GM23338 (cell line): ENCODE results near the gene SRP54.

ENCODE experiments used
- EZH2 ChIP-seq: fragments of 200-600 bp; sonication (generic); IDR thresholded peaks from one replicate; pipeline ENCODE4 v1.8.0; 2017; ENCODE audit warnings: antibody characterized with exemption, mild to moderate bottlenecking, low read depth; ENCODE audit not compliant: unreplicated experiment
- EZH2phosphoT487 ChIP-seq: fragments of 200-600 bp; sonication (generic); IDR thresholded peaks from one replicate; pipeline ENCODE4 v1.8.1; 2018; ENCODE audit warnings: antibody characterized with exemption; ENCODE audit not compliant: unreplicated experiment
- NANOG ChIP-seq: IDR thresholded peaks from 2 replicates; pipeline ENCODE4 v1.6.1; 2016; ENCODE audit warnings: antibody characterized with exemption, borderline replicate concordance
- POLR2AphosphoS5 ChIP-seq: IDR thresholded peaks from 2 replicates; pipeline ENCODE4 v1.6.1; 2016; ENCODE audit warnings: antibody characterized with exemption, low read depth
- ZNF114 ChIP-seq: fragments of 250-450 bp; sonication (Bioruptor Pico); IDR thresholded peaks from 2 replicates; pipeline ENCODE4 v1.5.0; 2020; ENCODE audit warnings: mild to moderate bottlenecking, moderate library complexity
- TF ChIP-seq, protein P1 (sequence below), 2 experiments: fragments of 200-600 bp in 1 of 2; sonication (generic) in 1 of 2; conservative IDR thresholded peaks; 2 replicates each; pipeline versions ENCODE4 v1.5.1 to v1.6.1; 2016 to 2017; ENCODE audit warnings: antibody characterized with exemption in 2 of 2, low read depth in 2 of 2, mild to moderate bottlenecking in 2 of 2, moderate library complexity in 1 of 2
- TF ChIP-seq, protein P2 (sequence below): fragments of 250-450 bp; sonication (Bioruptor Pico); IDR thresholded peaks from 2 replicates; pipeline ENCODE4 v1.5.0; 2020; ENCODE audit warnings: mild to moderate bottlenecking, moderate library complexity
- TF ChIP-seq, protein P3 (sequence below): IDR thresholded peaks from one replicate; pipeline ENCODE4 v1.6.1; 2018; ENCODE audit warnings: antibody characterized with exemption; ENCODE audit not compliant: unreplicated experiment

- TF ChIP-seq, protein P1, sequence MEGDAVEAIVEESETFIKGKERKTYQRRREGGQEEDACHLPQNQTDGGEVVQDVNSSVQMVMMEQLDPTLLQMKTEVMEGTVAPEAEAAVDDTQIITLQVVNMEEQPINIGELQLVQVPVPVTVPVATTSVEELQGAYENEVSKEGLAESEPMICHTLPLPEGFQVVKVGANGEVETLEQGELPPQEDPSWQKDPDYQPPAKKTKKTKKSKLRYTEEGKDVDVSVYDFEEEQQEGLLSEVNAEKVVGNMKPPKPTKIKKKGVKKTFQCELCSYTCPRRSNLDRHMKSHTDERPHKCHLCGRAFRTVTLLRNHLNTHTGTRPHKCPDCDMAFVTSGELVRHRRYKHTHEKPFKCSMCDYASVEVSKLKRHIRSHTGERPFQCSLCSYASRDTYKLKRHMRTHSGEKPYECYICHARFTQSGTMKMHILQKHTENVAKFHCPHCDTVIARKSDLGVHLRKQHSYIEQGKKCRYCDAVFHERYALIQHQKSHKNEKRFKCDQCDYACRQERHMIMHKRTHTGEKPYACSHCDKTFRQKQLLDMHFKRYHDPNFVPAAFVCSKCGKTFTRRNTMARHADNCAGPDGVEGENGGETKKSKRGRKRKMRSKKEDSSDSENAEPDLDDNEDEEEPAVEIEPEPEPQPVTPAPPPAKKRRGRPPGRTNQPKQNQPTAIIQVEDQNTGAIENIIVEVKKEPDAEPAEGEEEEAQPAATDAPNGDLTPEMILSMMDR (conservative IDR thresholded peaks at IDR 0.05; ENCODE audit: low read depth in 2 of 2), result no peak
- TF ChIP-seq, protein P2, sequence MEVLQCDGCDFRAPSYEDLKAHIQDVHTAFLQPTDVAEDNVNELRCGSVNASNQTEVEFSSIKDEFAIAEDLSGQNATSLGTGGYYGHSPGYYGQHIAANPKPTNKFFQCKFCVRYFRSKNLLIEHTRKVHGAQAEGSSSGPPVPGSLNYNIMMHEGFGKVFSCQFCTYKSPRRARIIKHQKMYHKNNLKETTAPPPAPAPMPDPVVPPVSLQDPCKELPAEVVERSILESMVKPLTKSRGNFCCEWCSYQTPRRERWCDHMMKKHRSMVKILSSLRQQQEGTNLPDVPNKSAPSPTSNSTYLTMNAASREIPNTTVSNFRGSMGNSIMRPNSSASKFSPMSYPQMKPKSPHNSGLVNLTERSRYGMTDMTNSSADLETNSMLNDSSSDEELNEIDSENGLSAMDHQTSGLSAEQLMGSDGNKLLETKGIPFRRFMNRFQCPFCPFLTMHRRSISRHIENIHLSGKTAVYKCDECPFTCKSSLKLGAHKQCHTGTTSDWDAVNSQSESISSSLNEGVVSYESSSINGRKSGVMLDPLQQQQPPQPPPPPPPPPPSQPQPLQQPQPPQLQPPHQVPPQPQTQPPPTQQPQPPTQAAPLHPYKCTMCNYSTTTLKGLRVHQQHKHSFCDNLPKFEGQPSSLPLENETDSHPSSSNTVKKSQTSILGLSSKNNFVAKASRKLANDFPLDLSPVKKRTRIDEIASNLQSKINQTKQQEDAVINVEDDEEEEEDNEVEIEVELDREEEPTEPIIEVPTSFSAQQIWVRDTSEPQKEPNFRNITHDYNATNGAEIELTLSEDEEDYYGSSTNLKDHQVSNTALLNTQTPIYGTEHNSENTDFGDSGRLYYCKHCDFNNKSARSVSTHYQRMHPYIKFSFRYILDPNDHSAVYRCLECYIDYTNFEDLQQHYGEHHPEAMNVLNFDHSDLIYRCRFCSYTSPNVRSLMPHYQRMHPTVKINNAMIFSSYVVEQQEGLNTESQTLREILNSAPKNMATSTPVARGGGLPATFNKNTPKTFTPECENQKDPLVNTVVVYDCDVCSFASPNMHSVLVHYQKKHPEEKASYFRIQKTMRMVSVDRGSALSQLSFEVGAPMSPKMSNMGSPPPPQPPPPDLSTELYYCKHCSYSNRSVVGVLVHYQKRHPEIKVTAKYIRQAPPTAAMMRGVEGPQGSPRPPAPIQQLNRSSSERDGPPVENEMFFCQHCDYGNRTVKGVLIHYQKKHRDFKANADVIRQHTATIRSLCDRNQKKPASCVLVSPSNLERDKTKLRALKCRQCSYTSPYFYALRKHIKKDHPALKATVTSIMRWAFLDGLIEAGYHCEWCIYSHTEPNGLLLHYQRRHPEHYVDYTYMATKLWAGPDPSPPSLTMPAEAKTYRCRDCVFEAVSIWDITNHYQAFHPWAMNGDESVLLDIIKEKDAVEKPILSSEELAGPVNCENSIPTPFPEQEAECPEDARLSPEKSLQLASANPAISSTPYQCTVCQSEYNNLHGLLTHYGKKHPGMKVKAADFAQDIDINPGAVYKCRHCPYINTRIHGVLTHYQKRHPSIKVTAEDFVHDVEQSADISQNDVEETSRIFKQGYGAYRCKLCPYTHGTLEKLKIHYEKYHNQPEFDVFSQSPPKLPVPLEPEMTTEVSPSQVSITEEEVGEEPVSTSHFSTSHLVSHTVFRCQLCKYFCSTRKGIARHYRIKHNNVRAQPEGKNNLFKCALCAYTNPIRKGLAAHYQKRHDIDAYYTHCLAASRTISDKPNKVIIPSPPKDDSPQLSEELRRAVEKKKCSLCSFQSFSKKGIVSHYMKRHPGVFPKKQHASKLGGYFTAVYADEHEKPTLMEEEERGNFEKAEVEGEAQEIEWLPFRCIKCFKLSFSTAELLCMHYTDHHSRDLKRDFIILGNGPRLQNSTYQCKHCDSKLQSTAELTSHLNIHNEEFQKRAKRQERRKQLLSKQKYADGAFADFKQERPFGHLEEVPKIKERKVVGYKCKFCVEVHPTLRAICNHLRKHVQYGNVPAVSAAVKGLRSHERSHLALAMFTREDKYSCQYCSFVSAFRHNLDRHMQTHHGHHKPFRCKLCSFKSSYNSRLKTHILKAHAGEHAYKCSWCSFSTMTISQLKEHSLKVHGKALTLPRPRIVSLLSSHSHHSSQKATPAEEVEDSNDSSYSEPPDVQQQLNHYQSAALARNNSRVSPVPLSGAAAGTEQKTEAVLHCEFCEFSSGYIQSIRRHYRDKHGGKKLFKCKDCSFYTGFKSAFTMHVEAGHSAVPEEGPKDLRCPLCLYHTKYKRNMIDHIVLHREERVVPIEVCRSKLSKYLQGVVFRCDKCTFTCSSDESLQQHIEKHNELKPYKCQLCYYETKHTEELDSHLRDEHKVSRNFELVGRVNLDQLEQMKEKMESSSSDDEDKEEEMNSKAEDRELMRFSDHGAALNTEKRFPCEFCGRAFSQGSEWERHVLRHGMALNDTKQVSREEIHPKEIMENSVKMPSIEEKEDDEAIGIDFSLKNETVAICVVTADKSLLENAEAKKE (CRISPR knock-in tag), result no peak
- TF ChIP-seq, protein P3, sequence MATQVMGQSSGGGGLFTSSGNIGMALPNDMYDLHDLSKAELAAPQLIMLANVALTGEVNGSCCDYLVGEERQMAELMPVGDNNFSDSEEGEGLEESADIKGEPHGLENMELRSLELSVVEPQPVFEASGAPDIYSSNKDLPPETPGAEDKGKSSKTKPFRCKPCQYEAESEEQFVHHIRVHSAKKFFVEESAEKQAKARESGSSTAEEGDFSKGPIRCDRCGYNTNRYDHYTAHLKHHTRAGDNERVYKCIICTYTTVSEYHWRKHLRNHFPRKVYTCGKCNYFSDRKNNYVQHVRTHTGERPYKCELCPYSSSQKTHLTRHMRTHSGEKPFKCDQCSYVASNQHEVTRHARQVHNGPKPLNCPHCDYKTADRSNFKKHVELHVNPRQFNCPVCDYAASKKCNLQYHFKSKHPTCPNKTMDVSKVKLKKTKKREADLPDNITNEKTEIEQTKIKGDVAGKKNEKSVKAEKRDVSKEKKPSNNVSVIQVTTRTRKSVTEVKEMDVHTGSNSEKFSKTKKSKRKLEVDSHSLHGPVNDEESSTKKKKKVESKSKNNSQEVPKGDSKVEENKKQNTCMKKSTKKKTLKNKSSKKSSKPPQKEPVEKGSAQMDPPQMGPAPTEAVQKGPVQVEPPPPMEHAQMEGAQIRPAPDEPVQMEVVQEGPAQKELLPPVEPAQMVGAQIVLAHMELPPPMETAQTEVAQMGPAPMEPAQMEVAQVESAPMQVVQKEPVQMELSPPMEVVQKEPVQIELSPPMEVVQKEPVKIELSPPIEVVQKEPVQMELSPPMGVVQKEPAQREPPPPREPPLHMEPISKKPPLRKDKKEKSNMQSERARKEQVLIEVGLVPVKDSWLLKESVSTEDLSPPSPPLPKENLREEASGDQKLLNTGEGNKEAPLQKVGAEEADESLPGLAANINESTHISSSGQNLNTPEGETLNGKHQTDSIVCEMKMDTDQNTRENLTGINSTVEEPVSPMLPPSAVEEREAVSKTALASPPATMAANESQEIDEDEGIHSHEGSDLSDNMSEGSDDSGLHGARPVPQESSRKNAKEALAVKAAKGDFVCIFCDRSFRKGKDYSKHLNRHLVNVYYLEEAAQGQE, result no peak
- no peak for TF ChIP-seq EZH2
- TF ChIP-seq NANOG, result no peak
- TF ChIP-seq ZNF114 (CRISPR knock-in tag), result no peak
- no peak for TF ChIP-seq EZH2phosphoT487
- TF ChIP-seq POLR2AphosphoS5, result no peak
Measured at GRCh38 chr14:35045798-35046047, 62.9 kb downstream of the SRP54 start.
